ENCODE measurements around the gene CFD.

DNA sequence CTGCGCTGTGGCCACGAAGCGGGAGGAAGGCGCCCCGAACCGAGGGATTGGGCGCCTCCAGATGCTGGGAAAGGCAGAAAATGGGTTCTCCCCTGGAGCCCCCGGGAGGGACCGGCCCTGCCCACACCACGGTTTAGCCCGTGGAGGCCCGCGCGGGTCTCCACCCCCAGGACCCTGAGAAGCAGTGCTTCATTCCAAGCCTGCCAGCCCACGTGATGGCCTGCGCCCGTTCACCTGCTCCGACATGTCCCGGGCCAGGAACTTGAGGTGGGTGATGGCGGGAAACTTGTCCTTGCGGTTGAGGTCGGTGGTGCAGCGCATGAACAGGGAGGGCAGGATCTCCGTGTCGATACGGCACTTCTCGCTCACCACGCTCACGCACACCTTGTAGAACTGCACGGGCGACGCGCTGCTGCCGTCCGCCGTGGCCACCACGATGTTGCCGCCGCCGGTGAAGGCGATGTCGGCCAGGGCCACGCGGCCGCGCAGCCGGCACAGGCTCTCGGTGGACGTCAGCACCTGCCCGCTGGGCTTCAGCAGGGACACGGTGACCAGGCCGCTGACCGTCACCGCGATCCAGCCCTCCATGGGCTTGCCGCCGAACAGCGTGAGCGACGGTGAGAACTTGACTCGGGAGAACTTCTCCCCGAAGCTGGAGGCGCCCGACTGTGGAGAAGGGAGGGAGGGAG is 26.2 kb downstream of the CFD start:
- no peak for TF ChIP-seq TAF1 (IDR thresholded peaks at IDR 0.05; ENCODE audit: borderline replicate concordance, low read depth, low read length)
- TF ChIP-seq POLR2A (IDR thresholded peaks at IDR 0.05; ENCODE audit: low read depth, low read length): no peak
- no peak for TF ChIP-seq POLR2AphosphoS5 (IDR thresholded peaks at IDR 0.05; ENCODE audit: low read depth, low read length)
